Epithelial cell of prostate (primary cell): ENCODE data around the gene VPS35L.
"Not testable (repeated sequence)": the region's sequence is repeated elsewhere in the genome, so short reads cannot be mapped to it uniquely, and the experiment has no call there.

Source experiments
- DNase-seq: peaks from one replicate; pipeline ENCODE4 v3.0.0-alpha.2; 2011; ENCODE audit warnings: low read depth, low spot score
- H3K27ac ChIP-seq: fragments of 450-650 bp; 2 replicates; pipeline ENCODE4 v1.5.1; 2017; ENCODE audit warnings: mild to moderate bottlenecking

VPS35L gene

DNA sequence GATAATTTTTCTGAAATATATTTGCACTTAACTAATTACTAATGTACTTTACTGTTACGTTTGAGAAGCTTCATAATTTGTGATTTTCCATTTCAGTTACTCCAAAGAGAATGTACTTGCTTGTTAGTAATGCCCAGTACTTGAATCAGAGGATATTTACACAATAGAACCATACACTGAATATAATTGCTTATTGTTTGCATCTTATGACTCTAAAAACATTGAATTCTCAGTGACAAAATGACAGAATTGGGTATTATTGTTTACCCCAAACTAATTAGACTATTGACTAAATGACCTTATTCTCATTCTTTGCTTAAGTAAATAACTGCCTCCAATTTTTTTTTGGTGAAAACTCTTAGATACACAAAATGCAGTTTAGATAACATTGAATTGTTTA lies 22.9 kb upstream of the VPS35L start:
- no peak overlapping the region for H3K27ac ChIP-seq
- no peak for DNase-seq

DNA sequence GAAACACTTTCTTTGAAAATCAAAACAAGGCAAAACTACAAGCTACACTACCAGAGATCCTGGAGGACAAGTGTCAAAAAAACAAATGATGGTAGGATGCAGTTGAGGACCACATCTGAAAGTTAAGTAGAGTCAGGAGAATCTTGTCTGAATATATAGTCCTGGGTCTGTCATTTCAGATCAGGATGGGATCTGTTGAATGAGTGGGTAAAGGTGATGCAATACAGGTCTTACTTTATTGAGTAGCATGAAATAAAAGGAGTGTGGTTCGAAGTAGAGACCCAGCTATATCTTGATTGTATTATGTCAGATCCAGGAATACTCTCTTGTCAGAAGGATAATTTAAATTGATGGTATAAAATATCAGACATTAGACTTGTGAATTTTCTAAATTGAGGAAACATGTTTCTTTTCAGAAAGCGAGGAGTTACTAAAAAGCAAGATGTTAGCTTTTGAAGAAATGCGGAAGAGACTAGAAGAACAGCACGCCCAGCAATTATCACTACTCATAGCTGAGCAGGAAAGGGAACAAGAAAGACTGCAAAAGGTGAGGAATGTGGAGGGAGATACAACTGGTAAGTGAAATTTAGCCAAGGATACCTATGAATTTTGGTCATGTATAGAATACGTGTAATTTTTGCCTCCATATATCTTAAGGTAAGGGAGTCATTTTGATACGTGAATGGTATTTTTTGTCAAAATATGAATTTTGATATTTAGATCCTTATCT lies 15.1 kb upstream of the VPS35L start:
- DNase-seq: no peak
- no peak overlapping the region for H3K27ac ChIP-seq

DNA sequence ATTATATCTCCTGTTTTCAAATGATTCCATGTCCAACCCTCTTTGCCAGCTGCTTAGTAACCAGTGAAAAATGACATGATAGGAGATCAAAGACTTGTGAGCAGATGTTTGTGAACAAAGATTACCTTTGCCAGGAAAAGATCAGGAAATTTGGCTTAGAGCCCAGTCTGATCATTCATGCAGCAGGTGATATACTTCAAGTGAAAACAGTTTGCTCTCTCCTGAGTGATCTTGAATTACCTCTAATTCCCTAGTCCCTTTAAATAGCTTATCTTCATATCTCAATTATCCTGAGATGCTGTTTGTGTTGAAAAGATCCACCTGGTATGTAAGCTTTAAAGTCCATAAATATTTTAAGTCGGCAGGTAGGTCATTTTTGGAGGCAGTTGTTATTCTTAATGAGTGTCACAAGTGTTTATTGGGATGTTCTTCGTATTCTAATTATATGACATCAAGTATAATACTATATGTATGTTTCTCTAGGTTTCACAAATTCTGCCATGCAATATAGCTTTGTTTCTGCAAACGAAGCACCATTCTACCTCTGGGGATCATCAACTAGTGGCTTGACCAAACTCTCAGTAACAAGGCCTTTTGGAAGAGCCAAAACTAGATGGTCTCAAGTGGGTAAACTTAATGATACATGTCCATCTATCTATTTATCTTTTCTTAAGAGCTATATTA lies 13.2 kb upstream of the VPS35L start:
- no peak overlapping the region for H3K27ac ChIP-seq
- no peak for DNase-seq

DNA sequence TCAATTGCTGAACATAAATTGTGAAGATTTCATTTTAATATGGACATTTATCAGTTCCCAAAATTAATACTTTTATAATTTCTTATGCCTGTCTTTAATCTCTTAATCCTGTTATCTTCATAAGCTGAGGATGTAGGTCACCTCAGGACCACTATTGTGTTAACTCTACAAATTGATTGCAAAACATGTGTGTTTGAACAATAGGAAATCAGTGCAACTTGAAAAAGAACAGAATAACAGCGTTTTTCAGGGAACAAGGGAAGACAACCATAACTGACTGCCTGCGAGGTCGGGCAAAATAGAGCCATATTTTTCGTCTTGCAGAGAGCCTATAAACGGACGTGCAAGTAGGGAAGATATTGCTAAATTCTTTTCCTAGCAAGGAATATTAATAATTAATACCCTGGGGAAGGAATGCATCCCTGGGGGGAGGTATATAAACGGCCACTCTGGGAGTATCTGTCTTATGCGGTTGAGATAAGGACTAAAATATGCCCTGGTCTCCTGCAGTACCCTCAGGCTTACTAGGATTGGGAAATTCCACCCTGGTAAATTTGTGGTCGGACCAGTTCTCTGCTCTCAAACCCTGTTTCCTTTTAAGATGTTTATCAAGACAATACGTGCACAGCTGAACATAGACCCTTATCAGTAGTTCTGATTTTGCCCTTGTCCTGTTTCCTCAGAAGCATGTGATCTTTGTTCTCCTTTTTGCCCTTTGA lies 12.1 kb upstream of the VPS35L start:
- not testable (repeated sequence) for DNase-seq

DNA sequence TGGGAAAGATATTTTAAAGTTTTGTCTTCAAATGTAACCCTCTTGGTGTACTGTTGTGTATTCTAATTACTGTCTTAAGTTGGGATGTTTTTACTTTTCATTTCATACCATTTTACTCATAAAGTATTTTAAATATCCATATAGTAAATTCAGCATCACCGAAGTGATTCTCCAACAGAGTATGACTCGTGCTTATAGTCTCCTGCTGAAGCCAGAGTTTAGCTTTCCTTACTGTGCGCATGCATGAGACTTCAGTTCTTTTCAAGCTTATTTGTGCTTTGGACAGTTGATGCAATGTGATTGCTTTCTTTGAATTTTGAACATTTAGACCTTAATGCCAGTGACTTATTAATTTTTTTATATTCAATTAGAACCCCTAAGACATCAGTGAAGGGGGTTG lies 7.4 kb upstream of the VPS35L start:
- H3K27ac ChIP-seq: no peak overlapping the region
- DNase-seq: no peak

More for the DNA sequence above, 12.1 kb upstream of the VPS35L start:
- not testable (repeated sequence) for H3K27ac ChIP-seq

DNA sequence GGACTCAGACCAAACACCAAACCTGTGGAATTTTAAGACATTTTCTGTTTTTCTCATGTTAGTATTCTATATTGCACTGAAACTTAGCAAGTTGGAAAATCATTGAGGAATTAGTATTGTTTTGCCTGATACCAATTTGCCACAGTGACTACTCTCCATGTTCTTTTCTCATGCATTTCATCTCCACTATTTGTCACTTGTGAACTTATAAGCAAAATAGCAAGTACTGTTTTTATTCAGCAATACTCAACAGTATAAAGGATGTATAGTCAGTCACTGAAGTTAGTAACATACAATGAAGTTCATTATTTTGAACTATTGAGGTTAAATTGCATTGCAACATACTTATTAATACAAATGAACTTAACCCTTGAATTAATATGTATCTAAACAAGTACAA lies 5.8 kb upstream of the VPS35L start:
- no peak for DNase-seq
- no peak overlapping the region for H3K27ac ChIP-seq

DNA sequence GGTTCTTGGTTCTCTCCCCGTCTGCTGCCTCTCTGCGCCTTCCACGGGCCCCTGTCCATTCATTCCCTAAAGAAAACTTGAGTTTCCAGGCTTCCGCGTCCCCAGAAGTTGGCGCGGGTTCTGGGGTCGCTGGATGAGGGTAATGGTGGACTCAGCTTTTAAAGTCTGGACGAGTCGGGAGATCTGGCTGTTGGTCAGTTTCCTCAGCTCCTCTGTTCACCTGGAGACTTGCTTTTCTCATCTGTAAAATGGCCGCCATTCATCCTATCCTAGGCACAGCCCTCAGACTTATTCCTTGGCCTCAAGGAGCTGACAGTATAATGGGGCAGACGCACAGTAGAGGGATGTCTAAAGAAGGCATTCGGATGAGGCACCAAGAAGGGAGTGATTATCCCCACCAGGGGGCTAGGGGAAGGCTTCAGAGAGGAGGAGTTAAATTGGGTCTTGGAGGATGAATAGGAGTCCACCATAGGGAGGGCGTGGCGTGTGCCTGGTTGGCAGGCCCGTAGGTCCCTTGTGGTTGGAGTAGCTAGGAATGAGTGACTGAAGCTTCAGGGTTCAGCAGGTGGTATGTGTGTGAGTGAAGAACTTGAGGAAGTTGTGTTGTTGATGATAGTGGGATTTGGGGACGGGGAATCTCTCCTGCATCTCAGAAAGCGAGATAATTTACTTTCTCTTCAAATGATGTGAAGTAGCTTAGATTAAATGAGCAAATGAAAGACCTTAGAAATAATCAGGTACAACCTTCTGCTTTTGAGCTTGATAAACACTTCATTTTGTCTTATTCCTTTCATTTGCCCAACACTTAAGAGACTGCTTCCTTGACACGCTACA lies 652 bp downstream of the VPS35L start:
- DNase-seq: no peak
- peak overlapping the region; percentile 64 for H3K27ac ChIP-seq

DNA sequence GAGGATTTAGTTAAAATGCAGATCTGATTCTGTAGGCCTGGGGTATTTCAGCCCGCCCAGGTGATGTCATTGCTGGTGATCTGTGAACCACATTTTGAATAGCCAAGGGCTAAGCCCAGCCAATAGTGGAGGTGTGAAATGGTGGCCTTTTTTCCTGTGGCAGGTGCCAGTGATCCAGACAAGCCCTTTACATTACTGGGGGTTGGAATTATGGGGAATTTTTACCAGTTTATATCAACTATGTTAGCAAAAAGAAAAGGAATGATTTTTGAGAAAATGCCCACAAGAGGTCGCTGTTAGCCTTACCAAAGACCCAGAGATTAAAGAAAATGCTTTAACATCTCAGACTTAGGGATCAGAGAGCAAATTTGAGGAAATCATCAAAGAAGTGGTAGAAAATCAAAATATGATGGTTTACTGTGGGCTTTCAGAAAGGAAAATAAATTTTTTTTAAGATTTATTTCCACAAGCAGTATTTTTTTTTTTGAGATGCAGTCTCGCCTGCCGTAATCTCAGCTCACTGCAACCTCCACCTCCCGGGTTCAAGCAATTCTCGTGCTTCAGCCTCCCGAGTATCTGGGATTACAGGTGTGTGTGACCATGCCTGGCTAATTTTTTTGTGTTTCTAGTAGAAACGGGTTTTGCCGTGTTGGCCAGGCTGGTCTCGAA lies 3.9 kb downstream of the VPS35L start:
- no peak overlapping the region for H3K27ac ChIP-seq
- DNase-seq: no peak

DNA sequence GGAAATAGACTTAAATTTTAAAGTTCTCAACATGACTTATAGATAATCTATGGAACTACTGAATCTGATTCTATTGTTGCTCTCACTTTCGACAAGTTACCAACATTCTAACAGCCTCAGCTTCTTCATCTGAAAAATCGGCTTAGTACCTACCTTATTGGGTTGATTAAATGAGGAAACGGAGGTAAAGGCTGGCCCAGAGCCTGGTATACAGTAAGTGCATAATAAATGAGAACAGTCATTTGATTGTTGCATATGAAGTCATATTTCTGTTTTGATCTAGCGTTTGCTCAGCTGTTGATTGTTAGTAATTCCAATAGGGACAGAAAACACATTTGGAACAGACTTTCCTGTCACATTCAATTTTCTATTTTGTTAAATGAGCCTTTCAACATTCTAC lies 4.6 kb downstream of the VPS35L start:
- no peak for DNase-seq
- H3K27ac ChIP-seq: no peak overlapping the region

DNA sequence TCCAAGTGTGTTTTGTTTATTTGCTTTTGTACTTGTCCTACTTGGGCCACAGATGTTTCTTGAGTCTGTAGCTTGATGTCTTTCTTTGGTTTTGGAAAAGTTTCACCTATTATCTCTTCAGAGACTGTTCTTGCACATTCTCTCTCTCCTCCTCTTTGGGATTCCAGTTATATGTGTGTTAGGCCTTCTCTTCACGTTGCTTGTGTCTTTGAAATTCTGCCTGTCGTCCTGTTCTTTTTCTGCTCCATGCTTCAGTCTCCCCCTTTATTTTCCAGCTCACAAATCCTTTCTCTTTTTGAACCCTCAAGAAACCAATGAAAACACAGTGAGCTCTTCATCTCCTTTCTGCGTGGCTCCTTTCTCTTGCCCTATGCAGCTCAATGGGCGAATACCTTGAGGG lies 7.9 kb downstream of the VPS35L start:
- H3K27ac ChIP-seq: no peak overlapping the region
- DNase-seq: no peak

DNA sequence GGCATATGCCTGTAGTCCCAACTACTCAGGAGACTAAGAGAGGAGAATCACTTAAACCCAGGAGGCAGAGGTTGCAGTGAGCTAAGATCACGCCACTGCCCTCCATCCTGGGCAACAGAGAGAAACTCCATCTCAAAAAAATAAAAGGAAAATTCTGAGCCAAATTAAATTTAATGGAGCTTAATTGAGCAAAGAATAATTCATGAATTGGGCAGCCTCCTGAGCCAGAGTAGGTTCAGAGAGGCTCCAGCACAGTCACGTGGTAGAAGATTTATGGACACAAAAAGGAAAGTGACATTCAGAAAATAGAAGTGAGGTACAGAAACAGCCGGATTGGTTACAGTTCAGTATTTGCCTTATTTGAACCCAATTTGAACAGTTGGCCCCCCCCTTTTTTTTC lies 10.9 kb downstream of the VPS35L start:
- no peak for DNase-seq
- H3K27ac ChIP-seq: no peak overlapping the region

DNA sequence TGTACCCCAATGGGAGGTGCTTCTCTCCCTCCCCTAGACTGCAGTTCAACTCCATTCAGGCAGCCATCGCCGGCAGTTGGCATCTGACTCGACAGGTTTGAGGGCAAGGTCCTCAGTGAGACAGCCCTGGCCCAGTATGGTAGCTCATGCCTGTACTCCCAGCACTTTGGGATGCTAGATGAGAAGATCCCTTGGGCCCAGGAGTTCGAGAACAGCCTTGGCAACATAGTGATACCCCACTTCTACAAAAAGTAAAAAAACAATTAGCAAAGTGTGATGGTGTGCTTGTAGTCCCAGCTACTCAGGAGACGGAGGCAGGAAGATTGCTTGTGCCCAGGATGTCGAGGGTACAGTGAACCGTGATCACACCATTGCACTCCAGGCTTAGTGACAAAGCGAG lies 12.1 kb downstream of the VPS35L start:
- DNase-seq: no peak
- H3K27ac ChIP-seq: no peak overlapping the region

DNA sequence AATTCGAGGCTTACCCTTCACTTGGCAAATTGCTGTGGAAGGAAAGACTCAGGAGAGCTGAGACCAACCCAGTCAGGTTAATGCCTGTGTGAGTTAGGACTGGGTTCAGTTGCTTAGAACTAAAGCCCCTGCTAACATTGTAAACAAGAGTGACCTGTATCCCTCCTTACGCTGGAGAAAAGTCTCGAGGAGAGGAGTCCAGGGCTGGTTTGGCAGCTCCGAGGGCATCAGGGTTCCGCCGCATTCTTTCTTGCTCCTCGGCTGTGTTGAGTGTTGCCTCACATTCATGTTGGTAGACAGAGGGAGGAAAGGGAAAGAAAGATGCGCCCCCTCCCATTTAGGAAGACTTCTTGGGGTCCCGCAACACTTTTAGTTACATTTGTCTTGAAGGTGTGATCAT lies 18.5 kb downstream of the VPS35L start:
- no peak for DNase-seq
- H3K27ac ChIP-seq: no peak overlapping the region

DNA sequence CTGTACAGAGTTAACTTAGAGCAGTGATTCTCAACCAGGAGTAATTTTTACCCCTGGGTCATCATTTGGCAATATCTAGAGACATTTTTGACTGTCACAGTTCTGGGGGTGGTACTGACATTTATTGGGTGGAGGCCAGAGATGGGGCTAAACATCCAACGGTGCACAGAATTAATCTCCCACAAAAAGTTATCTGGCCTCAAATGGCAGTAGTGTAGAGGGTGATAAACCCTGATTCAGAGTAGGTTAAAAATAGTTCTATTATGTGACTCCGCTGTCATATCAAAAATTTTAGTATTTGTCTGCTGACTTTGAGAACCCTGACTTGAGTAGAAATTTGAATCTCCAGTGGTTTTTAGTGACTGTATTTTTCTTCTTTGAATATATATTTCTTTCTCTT lies 19.1 kb downstream of the VPS35L start:
- DNase-seq: no peak
- no peak overlapping the region for H3K27ac ChIP-seq

DNA sequence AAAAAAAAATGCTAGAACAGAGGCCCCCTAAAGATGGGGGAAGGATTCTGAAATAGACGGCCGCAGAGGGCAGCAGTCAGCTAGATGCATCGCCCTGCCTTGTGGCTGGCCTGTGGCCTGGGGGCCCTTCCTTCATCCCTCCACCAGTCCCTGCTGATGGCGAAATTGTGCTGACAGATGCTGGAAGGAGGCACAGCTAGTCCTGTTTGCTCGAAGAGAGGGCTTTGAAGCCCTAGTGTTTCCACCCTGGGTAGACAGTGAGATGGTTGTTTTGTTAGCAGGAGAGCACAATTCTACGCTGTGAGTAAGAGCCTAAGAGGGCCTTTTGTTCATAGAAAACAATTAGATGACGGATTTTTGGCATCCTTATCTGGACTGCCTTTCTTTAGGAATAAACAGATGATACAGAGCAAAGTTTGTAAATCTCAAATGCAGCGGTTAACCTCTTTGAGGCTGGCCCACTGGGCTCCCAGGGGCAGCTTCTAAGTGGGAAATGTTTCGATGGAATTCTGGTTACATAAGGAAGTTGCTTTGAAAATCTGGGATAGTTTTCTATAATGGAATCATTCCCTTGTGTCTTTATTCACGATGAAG lies 23.0 kb downstream of the VPS35L start:
- no peak for DNase-seq

DNA sequence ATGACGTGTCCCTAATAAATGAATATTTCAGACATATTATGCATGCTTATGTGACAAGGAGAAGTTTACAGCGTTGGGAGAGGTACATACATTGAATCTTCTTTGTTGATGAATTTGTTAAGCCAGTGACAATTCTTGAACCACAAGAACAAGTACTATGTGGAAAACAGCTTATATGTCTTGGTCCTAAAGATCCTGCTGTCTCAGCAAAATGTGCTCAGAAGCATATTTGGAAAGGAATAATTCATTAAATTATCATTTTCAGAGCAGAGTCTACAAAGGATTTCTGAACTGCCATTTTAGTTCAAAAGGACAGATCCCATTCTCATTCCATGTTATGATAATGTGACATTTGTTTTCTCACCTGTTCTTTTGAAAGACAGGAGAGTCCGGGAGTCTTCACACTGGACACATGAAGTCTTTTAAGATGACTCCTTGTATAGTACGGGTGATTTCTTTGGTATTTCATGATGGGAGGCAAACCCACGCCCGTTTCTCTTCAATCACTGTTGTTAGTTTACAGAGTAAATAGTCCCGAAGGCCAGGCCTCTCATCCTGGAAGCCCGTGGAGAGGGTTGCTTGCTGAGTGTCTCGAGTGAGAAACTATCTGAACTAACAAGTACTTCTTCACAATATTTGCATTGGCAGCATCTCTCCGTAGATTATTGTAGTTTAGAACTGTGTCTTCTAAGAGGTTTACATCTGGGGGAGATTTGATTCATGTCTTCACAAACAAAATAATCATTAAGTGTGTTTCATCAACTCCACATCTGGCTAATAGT lies 26.7 kb downstream of the VPS35L start:
- H3K27ac ChIP-seq: no peak overlapping the region
- DNase-seq: no peak

More for the DNA sequence above, 23.0 kb downstream of the VPS35L start:
- no peak overlapping the region for H3K27ac ChIP-seq

DNA sequence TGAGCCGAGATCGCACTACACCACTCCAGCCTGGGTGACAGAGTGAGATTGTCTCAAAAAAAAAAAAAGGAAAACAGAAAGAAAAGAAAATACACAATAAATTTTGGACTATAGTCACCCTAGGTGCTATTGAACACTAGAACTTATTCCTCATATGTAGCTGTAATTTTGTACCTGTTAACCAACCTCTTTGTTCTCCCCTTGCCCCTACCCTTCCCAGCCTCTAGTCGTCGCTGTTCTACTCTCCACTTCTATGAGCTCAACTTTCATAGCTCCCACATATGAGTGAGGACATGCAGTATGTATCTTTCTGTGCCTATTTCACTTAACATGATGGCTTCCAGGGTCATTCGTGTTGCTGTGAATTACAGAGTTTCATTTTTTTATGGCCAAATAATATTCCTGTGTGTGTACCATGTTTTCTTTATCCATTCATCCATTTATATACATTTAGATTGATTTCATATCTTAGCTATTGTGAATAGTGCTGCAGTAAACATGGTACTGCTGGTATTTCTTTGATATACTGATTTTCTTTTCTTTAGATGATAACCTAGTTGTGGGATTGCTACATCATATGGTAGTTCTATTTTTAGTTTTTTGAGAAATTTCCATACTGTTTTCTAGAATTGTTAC lies 28.3 kb downstream of the VPS35L start:
- H3K27ac ChIP-seq: no peak overlapping the region
- peak; percentile 8 for DNase-seq

DNA sequence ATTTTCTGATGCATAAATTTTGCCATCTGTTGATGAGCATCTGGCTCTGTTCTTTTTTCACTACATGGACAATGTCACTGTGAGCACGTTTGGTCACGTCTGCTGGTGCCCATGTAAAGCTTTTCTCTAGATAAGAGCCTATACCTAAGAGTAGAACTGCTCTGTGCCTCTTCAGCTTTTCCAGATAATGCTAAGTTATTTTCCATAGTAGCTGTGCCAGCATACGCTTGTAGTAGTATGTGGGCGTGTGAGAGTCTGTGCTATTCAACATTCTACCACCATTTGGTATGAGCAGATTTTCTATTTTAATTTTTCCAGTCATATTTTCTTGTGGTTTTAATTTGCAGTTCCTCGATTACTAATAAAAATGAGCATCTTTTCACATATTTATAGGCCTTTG lies 33.2 kb downstream of the VPS35L start:
- H3K27ac ChIP-seq: no peak overlapping the region
- no peak for DNase-seq
